H1 (cell line): ENCODE results near the gene SMAP1. TPM values are rescaled to one million over a fixed set of nuclear protein-coding genes. Genes with fewer than 3 reads are reported as not detected.

Experiments
- CTCF ChIA-PET: fragments of 300-600 bp; sonication (Branson Sonifier 250); formaldehyde crosslinking; loops from one replicate; lab custom pipeline; 2021; ENCODE audit not compliant: partially characterized antibody; lab: Charles Lee
- POLR2A ChIA-PET: fragments of 300-600 bp; sonication (Branson Sonifier 250); formaldehyde crosslinking; loops from one replicate; lab custom pipeline; 2021; ENCODE audit warnings: inconsistent platforms; ENCODE audit not compliant: partially characterized antibody; lab: Charles Lee
- DNase-seq, 2 experiments: peaks; one replicate each; pipeline versions ENCODE4 v3.0.0 to v3.0.0-alpha.2; 2010 to 2022; ENCODE audit warnings: low spot score in 2 of 2, low read depth in 1 of 2, mixed read lengths in 1 of 2
- FAIRE-seq: peaks from 2 replicates; lab custom pipeline; 2011; peaks lifted over from hg19 to GRCh38; lab: Jason Lieb, UNC
- H2AFZ ChIP-seq: 2 replicates; pipeline ENCODE4 v1.8.1; 2012; ENCODE audit warnings: low read length, inconsistent platforms
- H2AK5ac ChIP-seq: 2 replicates; pipeline ENCODE4 v1.6.1; 2013; ENCODE audit warnings: low read depth, low read length
- H2BK120ac ChIP-seq: replicated peaks from 2 replicates; pipeline ENCODE3; 2013; ENCODE audit warnings: low read depth, low read length, inconsistent platforms
- H2BK12ac ChIP-seq: 2 replicates; pipeline ENCODE4 v1.6.1; 2013; ENCODE audit warnings: low read depth, low read length
- H2BK15ac ChIP-seq: 2 replicates; pipeline ENCODE4 v1.6.1; 2013; ENCODE audit warnings: low read length
- H2BK20ac ChIP-seq: 2 replicates; pipeline ENCODE4 v1.6.1; 2013; ENCODE audit warnings: low read length
- H2BK5ac ChIP-seq: 2 replicates; pipeline ENCODE4 v1.6.1; 2013; ENCODE audit warnings: low read depth, low read length
- H3K14ac ChIP-seq: 2 replicates; pipeline ENCODE4 v1.6.1; 2013; ENCODE audit warnings: inconsistent platforms; ENCODE audit not compliant: insufficient read length
- H3K18ac ChIP-seq: 2 replicates; pipeline ENCODE4 v1.6.1; 2013; ENCODE audit warnings: low read length; ENCODE audit errors: extremely low read depth
- H3K23ac ChIP-seq: 2 replicates; pipeline ENCODE4 v1.6.1; 2013; ENCODE audit warnings: inconsistent platforms; ENCODE audit not compliant: insufficient read length
- H3K23me2 ChIP-seq: 2 replicates; pipeline ENCODE4 v1.6.1; 2013; ENCODE audit warnings: low read depth, low read length
- H3K27ac ChIP-seq: 2 replicates; pipeline ENCODE4 v1.6.1; 2011; ENCODE audit warnings: low read depth, low read length, inconsistent platforms
- H3K27me3 ChIP-seq, 4 experiments: replicated peaks in 1 of 4; 1 replicate in 1 of 4; 2 replicates in 3 of 4; pipeline versions ENCODE4 v1.6.1 to v1.8.1; 2011 to 2013; ENCODE audit warnings: low read length in 3 of 4, mild to moderate bottlenecking in 3 of 4, inconsistent platforms in 2 of 4, mixed read lengths in 2 of 4, moderate library complexity in 1 of 4; ENCODE audit not compliant: control insufficient read depth in 3 of 4, insufficient read depth in 3 of 4; ENCODE audit errors: extremely low read depth in 1 of 4
- H3K36me3 ChIP-seq, 4 experiments: 2 replicates each; pipeline versions ENCODE4 v1.6.1 to v1.8.1; 2011 to 2013; ENCODE audit warnings: mild to moderate bottlenecking in 4 of 4, low read length in 3 of 4, moderate library complexity in 2 of 4, control low read depth in 1 of 4, inconsistent platforms in 1 of 4; ENCODE audit not compliant: insufficient read depth in 4 of 4, control insufficient read depth in 2 of 4
- H3K4ac ChIP-seq: replicated peaks from 2 replicates; pipeline ENCODE3; 2013; ENCODE audit warnings: low read length, low read depth, mixed read lengths, inconsistent platforms; ENCODE audit not compliant: insufficient read length
- H3K4me1 ChIP-seq, 4 experiments: replicated peaks in 1 of 4; 1 replicate in 1 of 4; 2 replicates in 3 of 4; pipeline versions ENCODE4 v1.6.1 to v1.8.1; 2011 to 2013; ENCODE audit warnings: low read length in 3 of 4, inconsistent platforms in 2 of 4, mixed read lengths in 1 of 4; ENCODE audit not compliant: insufficient read depth in 4 of 4, control insufficient read depth in 3 of 4
- H3K4me2 ChIP-seq, 2 experiments: 2 replicates each; pipeline versions ENCODE4 v1.6.1 to v1.8.1; 2011 to 2013; ENCODE audit warnings: low read depth in 2 of 2, low read length in 2 of 2, control low read depth in 1 of 2, inconsistent platforms in 1 of 2, mild to moderate bottlenecking in 1 of 2; ENCODE audit not compliant: insufficient read depth in 1 of 2
- H3K4me3 ChIP-seq, 4 experiments: fragments of 200-600, 300-600 bp in 1 of 4; sonication (generic), shearing (Covaris generic), sonication (Bioruptor Twin) in 1 of 4; 2 replicates each; pipeline versions ENCODE4 v1.5.1 to v1.8.1; 2011 to 2016; ENCODE audit warnings: low read length in 4 of 4, low read depth in 3 of 4, control low read depth in 2 of 4, inconsistent platforms in 2 of 4, mild to moderate bottlenecking in 2 of 4, mixed read lengths in 1 of 4, moderate library complexity in 1 of 4; ENCODE audit not compliant: insufficient read depth in 2 of 4; ENCODE audit errors: extremely low read depth in 1 of 4
- H3K56ac ChIP-seq: replicated peaks from 2 replicates; pipeline ENCODE3; 2013; ENCODE audit warnings: low read depth, mild to moderate bottlenecking, mixed read lengths, low read length, inconsistent platforms; ENCODE audit not compliant: insufficient read length
- H3K79me1 ChIP-seq: 2 replicates; pipeline ENCODE4 v1.6.1; 2013; ENCODE audit warnings: low read depth, low read length, control low read depth
- H3K79me2 ChIP-seq, 2 experiments: 2 replicates each; pipeline versions ENCODE4 v1.6.1 to v1.8.1; 2012 to 2013; ENCODE audit warnings: low read length in 2 of 2, mild to moderate bottlenecking in 2 of 2, inconsistent platforms in 1 of 2; ENCODE audit not compliant: insufficient read depth in 2 of 2, control insufficient read depth in 1 of 2
- H3K9ac ChIP-seq, 4 experiments: replicated peaks in 1 of 4; 1 replicate in 1 of 4; 2 replicates in 3 of 4; pipeline versions ENCODE4 v1.6.1 to v1.8.1; 2011 to 2013; ENCODE audit warnings: low read depth in 3 of 4, low read length in 3 of 4, control low read depth in 2 of 4, mild to moderate bottlenecking in 2 of 4, moderate library complexity in 2 of 4, inconsistent platforms in 1 of 4; ENCODE audit errors: extremely low read depth in 1 of 4
- H3K9me3 ChIP-seq, 2 experiments: 2 replicates each; pipeline versions ENCODE4 v1.6.1 to v1.8.1; 2012 to 2013; ENCODE audit warnings: mild to moderate bottlenecking in 2 of 2, moderate library complexity in 2 of 2, control low read depth in 1 of 2, inconsistent platforms in 1 of 2, low read depth in 1 of 2, low read length in 1 of 2, mixed read lengths in 1 of 2; ENCODE audit not compliant: insufficient read depth in 2 of 2
- H4K20me1 ChIP-seq, 2 experiments: replicated peaks in 1 of 2; 2 replicates each; pipeline versions ENCODE3 to v1.8.1; 2011 to 2013; ENCODE audit warnings: inconsistent platforms in 2 of 2, low read length in 2 of 2, mild to moderate bottlenecking in 1 of 2; ENCODE audit not compliant: insufficient read depth in 2 of 2, control insufficient read depth in 1 of 2
- H4K5ac ChIP-seq: 2 replicates; pipeline ENCODE4 v1.6.1; 2013; ENCODE audit warnings: low read length, low read depth, mixed read lengths, inconsistent platforms; ENCODE audit not compliant: insufficient read length
- H4K8ac ChIP-seq: 2 replicates; pipeline ENCODE4 v1.8.0; 2013; ENCODE audit warnings: mild to moderate bottlenecking, moderate library complexity, low read length, inconsistent platforms; ENCODE audit not compliant: insufficient read depth; ENCODE audit errors: extremely low read depth
- H4K91ac ChIP-seq: replicated peaks from 2 replicates; pipeline ENCODE3; 2013; ENCODE audit warnings: low read length, mixed read lengths, inconsistent platforms; ENCODE audit not compliant: insufficient read length
- EP300 ChIP-seq, 2 experiments: IDR thresholded peaks; 1 replicate in 1 of 2; 2 replicates in 1 of 2; pipeline ENCODE4 v1.6.1; 2011 to 2012; ENCODE audit warnings: low read depth in 2 of 2, low read length in 2 of 2, mild to moderate bottlenecking in 2 of 2, borderline replicate concordance in 1 of 2, inconsistent platforms in 1 of 2, moderate library complexity in 1 of 2
- KDM4A ChIP-seq: IDR thresholded peaks from one replicate; pipeline ENCODE4 v1.7.1; 2012; ENCODE audit warnings: low read depth, mild to moderate bottlenecking, moderate library complexity, low read length, inconsistent platforms; ENCODE audit not compliant: severe bottlenecking
- RAD21 ChIP-seq, 2 experiments: IDR thresholded peaks in 1 of 2; conservative IDR thresholded peaks in 1 of 2; 2 replicates each; pipeline ENCODE4 v1.6.1; 2011; ENCODE audit warnings: low read depth in 2 of 2, low read length in 2 of 2, improper control_type of control experiment in 1 of 2, inconsistent platforms in 1 of 2, mild to moderate bottlenecking in 1 of 2, moderate library complexity in 1 of 2
- SAP30 ChIP-seq: fragments of 300-600 bp; sonication (generic); IDR thresholded peaks from 2 replicates; pipeline ENCODE4 v1.7.1; 2012; ENCODE audit warnings: low read length, moderate library complexity, mild to moderate bottlenecking, inconsistent platforms; ENCODE audit not compliant: insufficient read depth, insufficient replicate concordance
- WGBS, 2 experiments: shearing (Covaris generic) in 1 of 2; methylation state at CpG; one replicate each; pipeline versions ENCODE4 v1.1.6 to v1.1.7; 2013 to 2015; ENCODE audit warnings: low lambda C conversion rate in 2 of 2, mixed read lengths in 2 of 2, inconsistent platforms in 1 of 2, low coverage in 1 of 2, missing lambda C conversion rate in 1 of 2; ENCODE audit not compliant: insufficient replicate concordance in 2 of 2, insufficient coverage in 1 of 2, insufficient read length in 1 of 2; ENCODE audit errors: extremely low coverage in 1 of 2, missing lambda C conversion rate in 1 of 2; 5-methylcytosine and 5-hydroxymethylcytosine counted together
- polyA plus RNA-seq, 7 experiments: library from polyadenylated mRNA; depleted of rRNA in 3 of 7; stranded (reverse) in 5 of 7; unstranded in 2 of 7; fragments of >200 nt in 5 of 7; fragments of 200-250 nt in 2 of 7; gene quantifications; 1 replicate in 5 of 7; 2 replicates in 1 of 7; 4 replicates in 1 of 7; pipeline versions ENCODE4 v1.2.1 to v1.2.3, GENCODE V29; 2011 to 2013; ENCODE audit warnings: missing spikeins in 2 of 7, mixed read lengths in 2 of 7
- total RNA-seq: library from RNA; stranded (reverse); fragmentation: NEBNext Ultra II Directional; extraction: Animal tissue kit (Norgen Biotek cat#: 25700); gene quantifications from 2 replicates; pipeline ENCODE4 v1.2.1, GENCODE V29; 2021
- TF ChIP-seq, protein P1 (sequence below): IDR thresholded peaks from 2 replicates; pipeline ENCODE4 v1.6.1; 2011; ENCODE audit warnings: low read length, improper control_type of control experiment
- TF ChIP-seq, protein P2 (sequence below): IDR thresholded peaks from 2 replicates; pipeline ENCODE4 v1.6.1; 2012; ENCODE audit warnings: low read length, inconsistent platforms

The SMAP1 gene
- total and polyA plus RNA-seq, 2 of the 8 experiments (the other 6 are each of a cell fraction or from before 2014, with no cell fraction given) = 18.8 to 32.4 TPM

GRCh38 chr6:70669133-70669532 lies 1.4 kb downstream of the SMAP1 start:
- ChIA-PET POLR2A (interaction anchor here (1.6 to 3.1 kb wide), 2 partner anchors 103 to 256 kb away, joined by 6 to 16 read pairs; partner anchors contain the start of genes FAM135A and SDHAF4), CTCF (interaction anchor here (0.6 to 3.0 kb wide), 4 partner anchors 17 to 274 kb away, joined by 3 to 16 read pairs (median 6); no protein-coding TSS in a partner anchor)
- Histone ChIP-seq H4K91ac (no peak overlapping the region), H4K20me1 (no peaks in the 10 kb centered on the region), H3K27ac (no peak overlapping the region), H3K79me2 (peaks cover 0 to 53% of the 10 kb centered on the region in 2 experiments; a peak in 2 of 4 replicates), H3K14ac (no peak overlapping the region), H3K4me3 (peak overlapping the region; percentile 80 to 98 (median 86); a peak in 5 of 8 replicates), H4K8ac (no peak overlapping the region), H3K4me1 (peaks cover 0 to 8% (median 4%) of the 10 kb centered on the region in 4 experiments; a peak in 3 of 7 replicates), H3K23ac (no peak overlapping the region), H3K23me2 (peaks cover 4% of the 10 kb centered on the region), H3K4me2 (peak overlapping the region; percentile 71 to 79), H3K27me3 (no peaks in the 10 kb centered on the region), H4K5ac (no peak overlapping the region), H3K36me3 (no peaks in the 10 kb centered on the region), H2AK5ac (no peak overlapping the region), H2AFZ (no peak overlapping the region), H3K79me1 (peaks cover 6% of the 10 kb centered on the region; the same call in 1 of the 2 replicates), H3K9ac (no peak overlapping the region), H3K18ac (no peak overlapping the region), H3K4ac (no peak overlapping the region), H2BK5ac (no peak overlapping the region), H2BK15ac (no peak overlapping the region), H2BK20ac (no peak overlapping the region), H3K9me3 (no peaks in the 10 kb centered on the region), H3K56ac (no peak overlapping the region), H2BK12ac (no peak overlapping the region), H2BK120ac (no peak overlapping the region)
- FAIRE-seq = no peak
- DNase-seq = no peak
- 80 to 100% methylated on average over 2 to 4 of the region's 4 CpGs for WGBS, 2 experiments
- TF ChIP-seq RAD21 (IDR thresholded peaks at IDR 0.05 in 1 of 2, conservative IDR thresholded peaks at IDR 0.05 in 1 of 2; ENCODE audit: low read depth in 2 of 2, low read length in 2 of 2) = no peak
- no peak for TF ChIP-seq KDM4A
- TF ChIP-seq SAP30 = no peak
- TF ChIP-seq, protein P1, sequence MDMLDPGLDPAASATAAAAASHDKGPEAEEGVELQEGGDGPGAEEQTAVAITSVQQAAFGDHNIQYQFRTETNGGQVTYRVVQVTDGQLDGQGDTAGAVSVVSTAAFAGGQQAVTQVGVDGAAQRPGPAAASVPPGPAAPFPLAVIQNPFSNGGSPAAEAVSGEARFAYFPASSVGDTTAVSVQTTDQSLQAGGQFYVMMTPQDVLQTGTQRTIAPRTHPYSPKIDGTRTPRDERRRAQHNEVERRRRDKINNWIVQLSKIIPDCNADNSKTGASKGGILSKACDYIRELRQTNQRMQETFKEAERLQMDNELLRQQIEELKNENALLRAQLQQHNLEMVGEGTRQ = no peak
- no peak for TF ChIP-seq EP300 (IDR thresholded peaks at IDR 0.05; ENCODE audit: borderline replicate concordance in 1 of 2, low read depth in 2 of 2, low read length in 2 of 2)
- TF ChIP-seq, protein P2, sequence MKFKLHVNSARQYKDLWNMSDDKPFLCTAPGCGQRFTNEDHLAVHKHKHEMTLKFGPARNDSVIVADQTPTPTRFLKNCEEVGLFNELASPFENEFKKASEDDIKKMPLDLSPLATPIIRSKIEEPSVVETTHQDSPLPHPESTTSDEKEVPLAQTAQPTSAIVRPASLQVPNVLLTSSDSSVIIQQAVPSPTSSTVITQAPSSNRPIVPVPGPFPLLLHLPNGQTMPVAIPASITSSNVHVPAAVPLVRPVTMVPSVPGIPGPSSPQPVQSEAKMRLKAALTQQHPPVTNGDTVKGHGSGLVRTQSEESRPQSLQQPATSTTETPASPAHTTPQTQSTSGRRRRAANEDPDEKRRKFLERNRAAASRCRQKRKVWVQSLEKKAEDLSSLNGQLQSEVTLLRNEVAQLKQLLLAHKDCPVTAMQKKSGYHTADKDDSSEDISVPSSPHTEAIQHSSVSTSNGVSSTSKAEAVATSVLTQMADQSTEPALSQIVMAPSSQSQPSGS = no peak
